ENCODE data around the gene LY86. TPM values are rescaled to one million over a fixed set of nuclear protein-coding genes. Genes with fewer than 3 reads are reported as not detected.

The LY86 gene
- total RNA-seq, 1 experiment from 2014 or later = not detected

- Mint-ChIP-seq H3K9me3 (peaks cover 7 to 8% of the 10 kb centered on the region in 2 experiments; a peak in 3 of 5 replicates), H3K36me3 (ENCODE audit: insufficient read depth in 1 of 3, low read depth in 3 of 3) (peaks cover 0 to 14% (median 4%) of the 10 kb centered on the region in 3 experiments; a peak in 4 of 7 replicates), H3K27me3 (ENCODE audit: low read depth) (peaks cover 10% of the 10 kb centered on the region), H3K27ac (peak overlapping the region; percentile 66 to 85 (median 74); a peak in 6 of 7 replicates), H3K4me3 (peak overlapping the region; percentile 42 to 66), H3K4me1 (peaks cover 44 to 47% of the 10 kb centered on the region in 2 experiments)
- H2BK15ac ChIP-seq (ENCODE audit: low read depth, low read length) = no peak overlapping the region
- H4K91ac ChIP-seq (ENCODE audit: insufficient read length, low read depth, low read length) = no peak overlapping the region
- H3K18ac ChIP-seq (ENCODE audit: insufficient read length, low read depth, low read length) = no peak overlapping the region
- no peak overlapping the region for H2AFZ ChIP-seq (ENCODE audit: low read length)
- H2BK5ac ChIP-seq (ENCODE audit: insufficient read length, low read length) = no peak overlapping the region
- H3K9ac ChIP-seq (ENCODE audit: extremely low read depth, insufficient read length, low read length) = no peak overlapping the region
- DNase-seq = peak; percentile 71
- H3K4me1 ChIP-seq (ENCODE audit: insufficient read depth, low read length) = peaks cover 11% of the 10 kb centered on the region; the same call in 1 of the 2 replicates
- H2AK5ac ChIP-seq (ENCODE audit: insufficient read length, low read length) = no peak overlapping the region
- WGBS (ENCODE audit: extremely low coverage, insufficient read length, low lambda C conversion rate) = no CpG with 5 or more reads among the region's 18 CpGs
- peak overlapping the region; percentile 20 for H3K4me2 ChIP-seq (ENCODE audit: insufficient read depth, insufficient read length, low read length)
- no peak overlapping the region for H3K56ac ChIP-seq (ENCODE audit: insufficient read length, low read depth, low read length)
- no peak overlapping the region for H3T11ph ChIP-seq (ENCODE audit: low read length)
- no peak overlapping the region for H3K27ac ChIP-seq (ENCODE audit: insufficient read length, low read depth, low read length)
- H3K4ac ChIP-seq (ENCODE audit: low read depth, low read length) = no peak overlapping the region
- TF ChIP-seq CTCF (conservative IDR thresholded peaks at IDR 0.05) = no peak
- no peak overlapping the region for H3K23ac ChIP-seq (ENCODE audit: insufficient read length, low read depth, low read length)
- no peaks in the 10 kb centered on the region for H3K27me3 ChIP-seq (ENCODE audit: insufficient read depth, low read length)
- H4K20me1 ChIP-seq (ENCODE audit: control insufficient read depth, insufficient read depth, insufficient read length) = no peaks in the 10 kb centered on the region
- H2BK120ac ChIP-seq (ENCODE audit: low read depth, low read length, poor library complexity, severe bottlenecking) = no peak overlapping the region
- H3K23me2 ChIP-seq (ENCODE audit: insufficient read length, low read depth, low read length, poor library complexity, severe bottlenecking) = no peaks in the 10 kb centered on the region
- peak overlapping the region; percentile 71; the same call in 1 of the 2 replicates for H3K14ac ChIP-seq (ENCODE audit: insufficient read depth, low read length)
- H2BK20ac ChIP-seq (ENCODE audit: low read depth, low read length, poor library complexity, severe bottlenecking) = no peak overlapping the region
- H3K9me3 ChIP-seq (ENCODE audit: control insufficient read depth, low read depth, low read length) = no peaks in the 10 kb centered on the region
- no peaks in the 10 kb centered on the region for H3K79me2 ChIP-seq (ENCODE audit: insufficient read depth, low read length)
- no peaks in the 10 kb centered on the region for H3K79me1 ChIP-seq (ENCODE audit: insufficient read depth, low read depth, low read length, poor library complexity, severe bottlenecking)
- no peak overlapping the region for H4K8ac ChIP-seq (replicated peaks; ENCODE audit: insufficient read length, low read depth, low read length)
- H4K5ac ChIP-seq (ENCODE audit: insufficient read length, low read depth, low read length) = no peak overlapping the region
- no peak overlapping the region for H2BK12ac ChIP-seq (ENCODE audit: insufficient read length, low read depth, low read length)
Observed at GRCh38 chr6:6694825-6695624, 106.5 kb downstream of the LY86 start.

All from H9 (cell line).